HPDE6-E6E7 (cell line): ENCODE data around the gene EBPL.
A peak's percentile ranks its signal among the peaks of the same experiment; 100 is the strongest.

Experiments used
- DNase-seq: peaks from one replicate; pipeline ENCODE4 v3.0.0; 2011; ENCODE audit warnings: missing footprints; ENCODE audit errors: extremely low spot score

The EBPL gene

GRCh38 chr13:49676581-49677298, 14.5 kb downstream of the EBPL start:
- DNase-seq: no peak

- DNase-seq: no peak
Measured at GRCh38 chr13:49670828-49671227, 20.5 kb downstream of the EBPL start.

- DNase-seq: no peak
Measured at GRCh38 chr13:49669735-49670309, 21.5 kb downstream of the EBPL start.

GRCh38 chr13:49667773-49668172, 23.5 kb downstream of the EBPL start:
- no peak for DNase-seq

GRCh38 chr13:49664606-49665005, 26.7 kb downstream of the EBPL start:
- no peak for DNase-seq

GRCh38 chr13:49657241-49657641, 34.0 kb downstream of the EBPL start:
- DNase-seq: no peak

- no peak for DNase-seq
Measured at GRCh38 chr13:49655906-49656305, 35.4 kb downstream of the EBPL start.

- DNase-seq: no peak
Measured at GRCh38 chr13:49654011-49654410, 37.3 kb downstream of the EBPL start.

- no peak for DNase-seq
Measured at GRCh38 chr13:49653478-49653877, 37.8 kb downstream of the EBPL start.

GRCh38 chr13:49652355-49653305, 38.7 kb downstream of the EBPL start:
- peak; percentile 23 for DNase-seq

- no peak for DNase-seq
Measured at GRCh38 chr13:49651570-49652354, 39.5 kb downstream of the EBPL start.

GRCh38 chr13:49649963-49650312, 41.3 kb downstream of the EBPL start:
- DNase-seq: no peak

GRCh38 chr13:49649244-49649962, 41.9 kb downstream of the EBPL start:
- DNase-seq: no peak

GRCh38 chr13:49646688-49647087, 44.6 kb downstream of the EBPL start:
- DNase-seq: no peak

- DNase-seq: no peak
Measured at GRCh38 chr13:49645451-49645850, 45.8 kb downstream of the EBPL start.

- DNase-seq: no peak
Measured at GRCh38 chr13:49643035-49643646, 48.1 kb downstream of the EBPL start.

GRCh38 chr13:49641801-49642291, 49.4 kb downstream of the EBPL start:
- no peak for DNase-seq

- DNase-seq: no peak
Measured at GRCh38 chr13:49638744-49639072, 52.6 kb downstream of the EBPL start.

- no peak for DNase-seq
Measured at GRCh38 chr13:49638030-49638743, 53.1 kb downstream of the EBPL start.

GRCh38 chr13:49636705-49637104, 54.6 kb downstream of the EBPL start:
- DNase-seq: no peak
